ENCODE measurements around the gene SKAP1. TPM values are rescaled to one million over a fixed set of nuclear protein-coding genes. Genes with fewer than 3 reads are reported as not detected.
A peak's percentile ranks its signal among the peaks of the same experiment; 100 is the strongest.

SKAP1 gene
- total and polyA plus RNA-seq, 2 experiments from 2014 or later = 0.36 TPM; not detected in 1

GRCh38 chr17:48335858-48336500, 94.0 kb downstream of the SKAP1 start:
- Histone ChIP-seq H3K27me3 (peaks cover 97% of the 10 kb centered on the region), H3K4me1 (ENCODE audit: low read depth) (no peaks in the 10 kb centered on the region), H3K4me3 (no peak overlapping the region), H3K36me3 (no peaks in the 10 kb centered on the region), H3K9me3 (ENCODE audit: low read depth) (no peaks in the 10 kb centered on the region), H3K27ac (no peak overlapping the region)
- TF ChIP-seq CTCF (IDR thresholded peaks at IDR 0.05; ENCODE audit: low read depth, low read length) = peak; percentile 60
- peak; percentile 53 to 67 for DNase-seq (ENCODE audit: low read depth in 1 of 2, low spot score in 1 of 2)

- Histone ChIP-seq H3K4me1 (ENCODE audit: low read depth) (no peaks in the 10 kb centered on the region), H3K27ac (no peak overlapping the region), H3K36me3 (no peaks in the 10 kb centered on the region), H3K9me3 (ENCODE audit: low read depth) (no peaks in the 10 kb centered on the region), H3K4me3 (no peak overlapping the region), H3K27me3 (peaks cover 97% of the 10 kb centered on the region)
- no peak for TF ChIP-seq CTCF (IDR thresholded peaks at IDR 0.05; ENCODE audit: low read depth, low read length)
- DNase-seq (ENCODE audit: low read depth in 1 of 2, low spot score in 1 of 2) = no peak
Observed at GRCh38 chr17:48335146-48335784, 94.7 kb downstream of the SKAP1 start.

- H3K27ac ChIP-seq = no peak overlapping the region
- peaks cover 97% of the 10 kb centered on the region for H3K27me3 ChIP-seq
- TF ChIP-seq CTCF (IDR thresholded peaks at IDR 0.05; ENCODE audit: low read depth, low read length) = no peak
- no peaks in the 10 kb centered on the region for H3K9me3 ChIP-seq (ENCODE audit: low read depth)
- H3K4me1 ChIP-seq (ENCODE audit: low read depth) = no peaks in the 10 kb centered on the region
- DNase-seq (ENCODE audit: low read depth in 1 of 2, low spot score in 1 of 2) = peak in 1 of 2 donors; percentile 10
- no peaks in the 10 kb centered on the region for H3K36me3 ChIP-seq
- no peak overlapping the region for H3K4me3 ChIP-seq
Observed at GRCh38 chr17:48333034-48333530, 96.9 kb downstream of the SKAP1 start.

- Histone ChIP-seq H3K36me3 (no peaks in the 10 kb centered on the region), H3K9me3 (ENCODE audit: low read depth) (no peaks in the 10 kb centered on the region), H3K4me3 (no peak overlapping the region), H3K4me1 (ENCODE audit: low read depth) (no peaks in the 10 kb centered on the region), H3K27me3 (peaks cover 96% of the 10 kb centered on the region), H3K27ac (no peak overlapping the region)
- DNase-seq (ENCODE audit: low read depth in 1 of 2, low spot score in 1 of 2) = no peak
- TF ChIP-seq CTCF (IDR thresholded peaks at IDR 0.05; ENCODE audit: low read depth, low read length) = no peak
Observed at GRCh38 chr17:48330887-48331286, 99.1 kb downstream of the SKAP1 start.

GRCh38 chr17:48330421-48330820, 99.6 kb downstream of the SKAP1 start:
- Histone ChIP-seq H3K4me1 (ENCODE audit: low read depth) (no peaks in the 10 kb centered on the region), H3K9me3 (ENCODE audit: low read depth) (no peaks in the 10 kb centered on the region), H3K27me3 (peaks cover 95% of the 10 kb centered on the region), H3K27ac (no peak overlapping the region), H3K36me3 (no peaks in the 10 kb centered on the region), H3K4me3 (no peak overlapping the region)
- no peak for TF ChIP-seq CTCF (IDR thresholded peaks at IDR 0.05; ENCODE audit: low read depth, low read length)
- DNase-seq (ENCODE audit: low read depth in 1 of 2, low spot score in 1 of 2) = no peak

All from cardiac muscle cell (in vitro differentiated cells and primary cell).